ENCODE data around the gene HMGA1. TPM values are rescaled to one million over a fixed set of nuclear protein-coding genes. Genes with fewer than 3 reads are reported as not detected.

HMGA1 gene
- total and polyA plus RNA-seq, 2 of the 13 experiments (the other 11 are each of a cell fraction or from before 2014, with no cell fraction given): 117 to 145 TPM

DNA sequence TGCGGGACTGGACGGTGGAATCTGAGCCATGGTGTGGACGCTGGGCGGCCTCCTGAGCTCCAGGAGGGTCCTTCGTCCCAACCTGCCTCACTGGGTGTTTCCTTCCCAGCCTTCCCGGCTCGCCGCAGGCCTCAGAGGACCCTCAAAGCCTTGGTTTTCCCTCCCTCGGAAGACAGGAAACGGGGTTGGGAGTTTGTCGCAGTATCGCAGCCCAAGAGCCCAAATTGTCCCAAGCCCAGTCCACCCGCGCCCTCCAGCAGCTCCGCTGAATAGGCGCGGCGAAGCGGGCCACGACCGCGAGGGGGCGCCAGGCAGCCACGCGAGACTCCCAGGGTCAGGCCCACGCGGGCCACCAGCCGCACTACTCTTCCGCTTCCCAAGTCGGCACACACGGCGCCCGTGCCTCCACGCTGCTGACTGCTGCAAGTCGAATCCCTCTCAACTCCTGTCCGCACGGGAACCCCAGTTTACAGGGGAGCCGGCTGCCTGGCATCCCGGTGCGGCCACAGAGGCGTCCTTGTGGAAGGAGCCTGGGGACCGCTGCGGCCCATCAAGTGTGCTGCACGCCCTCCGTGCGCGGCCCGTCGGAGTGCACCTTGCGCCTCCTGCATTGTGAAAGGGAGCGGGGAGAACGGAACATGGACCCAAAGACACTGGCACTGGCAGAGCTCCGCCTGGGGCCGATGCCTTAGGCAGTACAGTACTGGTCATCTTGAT lies 40.4 kb upstream of the HMGA1 start (continued):
- TF ChIP-seq, protein P1, sequence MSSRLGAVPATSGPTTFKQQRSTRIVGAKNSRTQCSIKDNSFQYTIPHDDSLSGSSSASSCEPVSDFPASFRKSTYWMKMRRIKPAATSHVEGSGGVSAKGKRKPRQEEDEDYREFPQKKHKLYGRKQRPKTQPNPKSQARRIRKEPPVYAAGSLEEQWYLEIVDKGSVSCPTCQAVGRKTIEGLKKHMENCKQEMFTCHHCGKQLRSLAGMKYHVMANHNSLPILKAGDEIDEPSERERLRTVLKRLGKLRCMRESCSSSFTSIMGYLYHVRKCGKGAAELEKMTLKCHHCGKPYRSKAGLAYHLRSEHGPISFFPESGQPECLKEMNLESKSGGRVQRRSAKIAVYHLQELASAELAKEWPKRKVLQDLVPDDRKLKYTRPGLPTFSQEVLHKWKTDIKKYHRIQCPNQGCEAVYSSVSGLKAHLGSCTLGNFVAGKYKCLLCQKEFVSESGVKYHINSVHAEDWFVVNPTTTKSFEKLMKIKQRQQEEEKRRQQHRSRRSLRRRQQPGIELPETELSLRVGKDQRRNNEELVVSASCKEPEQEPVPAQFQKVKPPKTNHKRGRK (CRISPR knock-in tag; IDR thresholded peaks at IDR 0.05): no peak
- TF ChIP-seq ZNF138 (CRISPR knock-in tag; IDR thresholded peaks at IDR 0.05; ENCODE audit: low read depth) (peak; percentile 50; the same call in 1 of the 2 replicates), KAT7 (CRISPR knock-in tag; IDR thresholded peaks at IDR 0.05; ENCODE audit: borderline replicate concordance) (no peak), ZNF251 (CRISPR knock-in tag; IDR thresholded peaks at IDR 0.05) (0 out of 2 replicates have a peak, but pooled peaks have one; percentile 56), GZF1 (CRISPR knock-in tag; IDR thresholded peaks at IDR 0.05) (no peak), PHF20 (CRISPR knock-in tag; IDR thresholded peaks at IDR 0.05) (no peak), RNF2 (conservative IDR thresholded peaks at IDR 0.05; ENCODE audit: low read depth) (0 out of 2 replicates have a peak, but pooled peaks have one; percentile 64), AGO1 (IDR thresholded peaks at IDR 0.05; ENCODE audit: low read depth, low read length, poor library complexity, severe bottlenecking) (no peak), PHB2 (IDR thresholded peaks at IDR 0.05; ENCODE audit: partially characterized antibody) (no peak), ZNF282 (IDR thresholded peaks at IDR 0.05; ENCODE audit: partially characterized antibody) (no peak), NCOR1 (IDR thresholded peaks at IDR 0.05; ENCODE audit: borderline replicate concordance, low read length) (no peak), POLR2AphosphoS2 (IDR thresholded peaks at IDR 0.05; ENCODE audit: low read depth, low read length) (no peak)
- TF ChIP-seq, protein P2, sequence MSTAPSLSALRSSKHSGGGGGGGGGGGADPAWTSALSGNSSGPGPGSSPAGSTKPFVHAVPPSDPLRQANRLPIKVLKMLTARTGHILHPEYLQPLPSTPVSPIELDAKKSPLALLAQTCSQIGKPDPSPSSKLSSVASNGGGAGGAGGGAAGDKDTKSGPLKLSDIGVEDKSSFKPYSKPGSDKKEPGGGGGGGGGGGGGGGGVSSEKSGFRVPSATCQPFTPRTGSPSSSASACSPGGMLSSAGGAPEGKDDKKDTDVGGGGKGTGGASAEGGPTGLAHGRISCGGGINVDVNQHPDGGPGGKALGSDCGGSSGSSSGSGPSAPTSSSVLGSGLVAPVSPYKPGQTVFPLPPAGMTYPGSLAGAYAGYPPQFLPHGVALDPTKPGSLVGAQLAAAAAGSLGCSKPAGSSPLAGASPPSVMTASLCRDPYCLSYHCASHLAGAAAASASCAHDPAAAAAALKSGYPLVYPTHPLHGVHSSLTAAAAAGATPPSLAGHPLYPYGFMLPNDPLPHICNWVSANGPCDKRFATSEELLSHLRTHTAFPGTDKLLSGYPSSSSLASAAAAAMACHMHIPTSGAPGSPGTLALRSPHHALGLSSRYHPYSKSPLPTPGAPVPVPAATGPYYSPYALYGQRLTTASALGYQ (CRISPR knock-in tag; IDR thresholded peaks at IDR 0.05): no peak
- TF ChIP-seq, protein P3, sequence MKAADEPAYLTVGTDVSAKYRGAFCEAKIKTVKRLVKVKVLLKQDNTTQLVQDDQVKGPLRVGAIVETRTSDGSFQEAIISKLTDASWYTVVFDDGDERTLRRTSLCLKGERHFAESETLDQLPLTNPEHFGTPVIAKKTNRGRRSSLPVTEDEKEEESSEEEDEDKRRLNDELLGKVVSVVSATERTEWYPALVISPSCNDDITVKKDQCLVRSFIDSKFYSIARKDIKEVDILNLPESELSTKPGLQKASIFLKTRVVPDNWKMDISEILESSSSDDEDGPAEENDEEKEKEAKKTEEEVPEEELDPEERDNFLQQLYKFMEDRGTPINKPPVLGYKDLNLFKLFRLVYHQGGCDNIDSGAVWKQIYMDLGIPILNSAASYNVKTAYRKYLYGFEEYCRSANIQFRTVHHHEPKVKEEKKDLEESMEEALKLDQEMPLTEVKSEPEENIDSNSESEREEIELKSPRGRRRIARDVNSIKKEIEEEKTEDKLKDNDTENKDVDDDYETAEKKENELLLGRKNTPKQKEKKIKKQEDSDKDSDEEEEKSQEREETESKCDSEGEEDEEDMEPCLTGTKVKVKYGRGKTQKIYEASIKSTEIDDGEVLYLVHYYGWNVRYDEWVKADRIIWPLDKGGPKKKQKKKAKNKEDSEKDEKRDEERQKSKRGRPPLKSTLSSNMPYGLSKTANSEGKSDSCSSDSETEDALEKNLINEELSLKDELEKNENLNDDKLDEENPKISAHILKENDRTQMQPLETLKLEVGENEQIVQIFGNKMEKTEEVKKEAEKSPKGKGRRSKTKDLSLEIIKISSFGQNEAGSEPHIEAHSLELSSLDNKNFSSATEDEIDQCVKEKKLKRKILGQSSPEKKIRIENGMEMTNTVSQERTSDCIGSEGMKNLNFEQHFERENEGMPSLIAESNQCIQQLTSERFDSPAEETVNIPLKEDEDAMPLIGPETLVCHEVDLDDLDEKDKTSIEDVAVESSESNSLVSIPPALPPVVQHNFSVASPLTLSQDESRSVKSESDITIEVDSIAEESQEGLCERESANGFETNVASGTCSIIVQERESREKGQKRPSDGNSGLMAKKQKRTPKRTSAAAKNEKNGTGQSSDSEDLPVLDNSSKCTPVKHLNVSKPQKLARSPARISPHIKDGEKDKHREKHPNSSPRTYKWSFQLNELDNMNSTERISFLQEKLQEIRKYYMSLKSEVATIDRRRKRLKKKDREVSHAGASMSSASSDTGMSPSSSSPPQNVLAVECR (CRISPR knock-in tag; IDR thresholded peaks at IDR 0.05; ENCODE audit: borderline replicate concordance): peak; percentile 76
- TF ChIP-seq, protein P4, sequence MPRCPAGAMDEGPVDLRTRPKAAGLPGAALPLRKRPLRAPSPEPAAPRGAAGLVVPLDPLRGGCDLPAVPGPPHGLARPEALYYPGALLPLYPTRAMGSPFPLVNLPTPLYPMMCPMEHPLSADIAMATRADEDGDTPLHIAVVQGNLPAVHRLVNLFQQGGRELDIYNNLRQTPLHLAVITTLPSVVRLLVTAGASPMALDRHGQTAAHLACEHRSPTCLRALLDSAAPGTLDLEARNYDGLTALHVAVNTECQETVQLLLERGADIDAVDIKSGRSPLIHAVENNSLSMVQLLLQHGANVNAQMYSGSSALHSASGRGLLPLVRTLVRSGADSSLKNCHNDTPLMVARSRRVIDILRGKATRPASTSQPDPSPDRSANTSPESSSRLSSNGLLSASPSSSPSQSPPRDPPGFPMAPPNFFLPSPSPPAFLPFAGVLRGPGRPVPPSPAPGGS (CRISPR knock-in tag; IDR thresholded peaks at IDR 0.05): peak; percentile 86
- TF ChIP-seq, protein P5, sequence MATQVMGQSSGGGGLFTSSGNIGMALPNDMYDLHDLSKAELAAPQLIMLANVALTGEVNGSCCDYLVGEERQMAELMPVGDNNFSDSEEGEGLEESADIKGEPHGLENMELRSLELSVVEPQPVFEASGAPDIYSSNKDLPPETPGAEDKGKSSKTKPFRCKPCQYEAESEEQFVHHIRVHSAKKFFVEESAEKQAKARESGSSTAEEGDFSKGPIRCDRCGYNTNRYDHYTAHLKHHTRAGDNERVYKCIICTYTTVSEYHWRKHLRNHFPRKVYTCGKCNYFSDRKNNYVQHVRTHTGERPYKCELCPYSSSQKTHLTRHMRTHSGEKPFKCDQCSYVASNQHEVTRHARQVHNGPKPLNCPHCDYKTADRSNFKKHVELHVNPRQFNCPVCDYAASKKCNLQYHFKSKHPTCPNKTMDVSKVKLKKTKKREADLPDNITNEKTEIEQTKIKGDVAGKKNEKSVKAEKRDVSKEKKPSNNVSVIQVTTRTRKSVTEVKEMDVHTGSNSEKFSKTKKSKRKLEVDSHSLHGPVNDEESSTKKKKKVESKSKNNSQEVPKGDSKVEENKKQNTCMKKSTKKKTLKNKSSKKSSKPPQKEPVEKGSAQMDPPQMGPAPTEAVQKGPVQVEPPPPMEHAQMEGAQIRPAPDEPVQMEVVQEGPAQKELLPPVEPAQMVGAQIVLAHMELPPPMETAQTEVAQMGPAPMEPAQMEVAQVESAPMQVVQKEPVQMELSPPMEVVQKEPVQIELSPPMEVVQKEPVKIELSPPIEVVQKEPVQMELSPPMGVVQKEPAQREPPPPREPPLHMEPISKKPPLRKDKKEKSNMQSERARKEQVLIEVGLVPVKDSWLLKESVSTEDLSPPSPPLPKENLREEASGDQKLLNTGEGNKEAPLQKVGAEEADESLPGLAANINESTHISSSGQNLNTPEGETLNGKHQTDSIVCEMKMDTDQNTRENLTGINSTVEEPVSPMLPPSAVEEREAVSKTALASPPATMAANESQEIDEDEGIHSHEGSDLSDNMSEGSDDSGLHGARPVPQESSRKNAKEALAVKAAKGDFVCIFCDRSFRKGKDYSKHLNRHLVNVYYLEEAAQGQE (IDR thresholded peaks at IDR 0.05; ENCODE audit: borderline replicate concordance in 1 of 2, low read depth in 1 of 2, low read length in 2 of 2): no peak

Measured in HepG2 (cell line).